Stimulated activated naive CD4-positive, alpha-beta T cell (primary cell): ENCODE results near the gene TRIM9.

Experiments used
- DNase-seq, 6 experiments: peaks; one replicate each; lab custom pipeline; 2025; lab: John Stamatoyannopoulos, UW

The TRIM9 gene

DNA sequence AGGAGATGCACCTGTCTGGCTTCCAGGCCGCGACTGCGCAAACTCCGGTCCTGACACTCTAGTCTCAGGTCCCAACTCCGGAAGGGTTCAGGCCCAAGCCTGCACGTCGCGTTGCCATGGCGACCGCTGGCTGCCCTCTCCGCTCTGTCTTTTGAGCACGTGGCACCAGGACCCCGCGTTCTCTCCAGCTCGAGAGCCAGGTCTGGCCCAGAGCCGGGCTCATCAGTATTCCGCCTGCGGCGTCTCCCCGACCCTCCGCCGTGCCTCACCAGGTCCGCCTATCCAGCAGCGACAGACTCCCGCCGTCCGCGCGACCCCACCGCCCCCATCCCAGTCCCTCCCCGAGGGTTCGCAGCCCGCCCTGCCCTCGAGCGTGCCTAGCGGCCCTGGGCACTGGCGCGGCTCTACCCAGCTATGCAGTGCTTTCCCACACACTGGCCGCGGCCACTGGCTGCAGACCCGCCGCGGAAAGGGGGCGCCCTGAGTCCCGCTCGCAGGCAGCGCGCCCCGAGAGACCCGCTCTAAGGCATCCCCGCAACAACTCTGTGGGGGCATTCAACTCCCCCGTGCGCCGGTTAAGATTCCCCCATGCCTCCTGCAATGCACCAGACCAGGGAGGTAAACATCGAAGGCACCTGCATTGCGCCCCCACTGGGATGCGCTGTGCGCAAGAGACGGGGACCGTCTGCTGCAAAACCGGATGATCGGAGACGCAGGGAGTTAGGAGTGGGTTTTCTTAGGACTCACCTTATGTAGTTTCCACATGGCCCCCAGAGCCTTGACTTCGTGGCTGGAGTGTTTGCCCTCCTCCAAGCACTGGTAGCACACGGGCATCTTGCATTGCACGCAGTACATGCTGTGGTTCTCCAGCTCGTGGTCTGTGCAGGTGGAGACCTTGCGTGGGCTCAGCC, 1.3 kb downstream of the TRIM9 start:
- DNase-seq: peak; percentile 16 to 60 (median 34)

- no peak for DNase-seq
Measured at GRCh38 chr14:51092965-51093364, 1.9 kb downstream of the TRIM9 start.

GRCh38 chr14:51089278-51089677, 5.6 kb downstream of the TRIM9 start:
- DNase-seq: no peak

- DNase-seq: no peak
Measured at GRCh38 chr14:51087031-51087441, 7.9 kb downstream of the TRIM9 start.

- no peak for DNase-seq
Measured at GRCh38 chr14:51086044-51086443, 8.9 kb downstream of the TRIM9 start.

GRCh38 chr14:51084962-51085361, 9.9 kb downstream of the TRIM9 start:
- no peak for DNase-seq

GRCh38 chr14:51084507-51084906, 10.4 kb downstream of the TRIM9 start:
- no peak for DNase-seq

GRCh38 chr14:51082349-51082748, 12.6 kb downstream of the TRIM9 start:
- no peak for DNase-seq

- no peak for DNase-seq
Measured at GRCh38 chr14:51081712-51082111, 13.2 kb downstream of the TRIM9 start.

- no peak for DNase-seq
Measured at GRCh38 chr14:51081209-51081608, 13.7 kb downstream of the TRIM9 start.

GRCh38 chr14:51080645-51081044, 14.3 kb downstream of the TRIM9 start:
- DNase-seq: no peak

DNA sequence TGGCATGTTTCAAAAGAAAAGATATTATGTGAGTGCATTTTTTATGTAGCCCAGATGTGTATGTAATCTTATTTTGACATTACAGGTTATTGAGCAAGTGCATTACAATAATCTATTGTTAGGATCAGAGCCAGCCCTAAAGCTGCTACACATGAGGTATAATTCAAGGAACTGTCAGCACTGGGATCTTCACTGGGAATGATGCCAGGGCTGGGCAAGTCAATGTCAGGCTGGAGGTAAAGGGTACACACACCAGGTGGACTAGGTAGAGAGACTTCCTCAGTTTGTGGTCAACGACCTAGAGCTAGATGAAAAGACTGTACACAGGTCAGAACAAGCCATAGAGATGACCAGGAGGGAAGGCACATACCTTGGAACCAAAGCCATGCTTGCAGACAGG, 15.4 kb downstream of the TRIM9 start:
- DNase-seq: no peak

GRCh38 chr14:51079085-51079484, 15.8 kb downstream of the TRIM9 start:
- no peak for DNase-seq

- DNase-seq: no peak
Measured at GRCh38 chr14:51074701-51075385, 20.1 kb downstream of the TRIM9 start.

DNA sequence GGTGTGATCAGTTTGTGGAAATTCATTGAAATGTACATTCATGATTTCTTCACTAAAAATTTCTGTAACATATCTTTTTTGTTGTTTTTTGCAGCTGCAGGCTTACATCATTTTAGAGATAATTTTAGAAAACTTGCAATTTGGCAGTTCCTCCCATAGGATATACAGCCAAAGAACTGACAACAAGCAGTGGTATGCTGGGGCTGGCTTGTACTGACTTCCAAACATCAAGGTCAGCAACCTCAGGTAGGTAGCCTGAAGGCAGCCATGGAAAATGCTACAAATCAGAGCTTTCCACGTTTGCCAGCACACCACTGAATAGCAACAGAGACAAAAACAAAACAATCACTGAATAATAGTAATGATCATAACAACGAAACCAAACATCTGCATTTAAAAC, 21.2 kb downstream of the TRIM9 start:
- no peak for DNase-seq

DNA sequence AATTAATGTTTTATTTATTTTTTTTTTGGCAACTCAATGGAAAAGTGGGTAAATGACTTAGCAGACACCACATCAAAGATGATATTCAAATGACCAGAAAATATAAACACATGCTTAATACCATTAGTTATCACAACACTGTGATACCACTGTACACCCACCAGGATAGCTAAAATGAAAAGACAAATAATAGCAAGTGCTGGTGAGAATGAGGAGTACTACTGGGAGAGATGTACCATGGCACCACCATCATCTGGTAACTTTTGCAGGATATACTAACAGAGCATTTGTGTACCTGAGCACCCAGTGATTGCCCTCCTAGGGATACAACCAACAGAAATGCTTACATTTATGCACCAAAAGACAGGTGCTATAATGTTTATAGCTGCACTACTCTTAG, 21.9 kb downstream of the TRIM9 start:
- no peak for DNase-seq

GRCh38 chr14:51071857-51072256, 23.0 kb downstream of the TRIM9 start:
- no peak for DNase-seq

- DNase-seq: no peak
Measured at GRCh38 chr14:51070726-51071125, 24.2 kb downstream of the TRIM9 start.

DNA sequence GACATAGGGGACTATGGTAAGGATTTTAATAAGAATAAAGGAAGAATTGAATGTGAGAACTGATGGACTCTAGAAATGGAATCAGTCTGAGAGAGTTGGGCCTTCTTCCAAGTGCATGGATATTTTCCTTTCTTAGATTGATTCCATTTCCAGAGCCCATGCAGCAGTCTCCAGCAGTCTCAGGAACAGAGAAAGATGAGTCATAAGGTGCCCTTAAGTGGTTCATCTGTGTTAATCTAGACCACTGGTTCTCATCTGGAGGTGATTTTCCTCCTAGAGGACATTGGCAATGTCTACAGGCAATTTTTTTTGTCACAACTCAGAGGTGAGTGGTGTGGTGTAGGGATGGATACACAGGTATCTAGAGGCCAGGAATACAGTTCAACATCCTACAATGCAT, 25.9 kb downstream of the TRIM9 start:
- no peak for DNase-seq

- DNase-seq: no peak
Measured at GRCh38 chr14:51068268-51068667, 26.6 kb downstream of the TRIM9 start.

DNA sequence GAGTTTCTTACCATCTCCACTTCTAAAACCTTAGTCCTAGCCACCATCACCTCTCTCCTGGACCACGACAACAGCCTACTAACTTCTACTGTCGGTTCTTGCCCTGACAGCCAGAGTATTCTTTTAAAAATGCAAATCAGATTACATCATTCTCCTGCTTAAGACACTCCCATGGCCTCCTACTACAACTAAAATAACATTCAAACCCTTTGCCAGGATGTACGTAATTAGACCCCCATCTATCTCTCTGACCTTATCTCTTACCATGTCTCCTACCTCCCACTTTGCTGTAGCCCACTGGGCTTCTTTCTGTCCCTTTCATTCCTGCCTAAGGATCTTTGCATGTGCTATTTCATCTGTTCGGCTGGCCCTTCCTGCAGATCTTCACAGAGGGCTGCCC, 27.6 kb downstream of the TRIM9 start:
- no peak for DNase-seq

DNA sequence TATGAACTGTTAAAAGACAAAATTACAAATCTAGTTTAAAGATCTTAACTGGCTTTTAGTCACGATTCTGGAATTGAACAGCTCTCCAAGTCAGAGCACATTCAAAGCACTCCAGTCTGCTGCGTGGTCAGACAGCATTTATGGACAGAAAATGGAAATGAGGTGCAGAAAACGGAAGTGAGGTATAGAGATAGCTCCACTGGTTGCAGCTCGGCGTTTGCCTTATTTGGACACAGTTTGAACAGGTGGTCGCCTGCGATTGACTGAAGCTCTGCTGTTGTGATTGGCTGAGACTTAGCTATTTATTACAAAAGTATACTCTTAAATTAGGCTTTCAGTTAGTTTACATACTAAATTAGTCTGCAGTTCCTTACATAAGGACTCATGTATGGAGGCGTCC, 28.3 kb downstream of the TRIM9 start:
- DNase-seq: no peak

DNA sequence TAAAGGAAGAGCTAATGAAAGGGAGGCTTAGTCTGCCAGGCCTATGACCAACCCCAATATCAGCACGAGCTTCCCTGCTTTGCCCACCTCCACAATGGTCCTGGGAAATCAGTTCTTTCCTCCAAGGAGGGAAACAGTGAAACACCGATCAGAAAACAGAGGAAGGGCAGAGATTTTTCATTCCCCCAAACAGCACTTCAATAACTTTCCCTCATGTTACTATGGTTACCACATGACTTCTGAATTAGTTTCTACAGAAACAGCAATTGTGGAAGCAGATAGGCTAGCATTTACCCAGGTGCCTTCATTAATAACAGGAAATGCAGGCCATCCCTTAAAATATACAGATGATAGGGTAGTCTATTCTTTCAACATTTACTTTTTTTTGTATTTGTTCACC, 35.9 kb downstream of the TRIM9 start:
- DNase-seq: no peak
